HG02678 (cell line): ENCODE data around the gene CEP70.

Experiments used
- ATAC-seq: cut with Tn5 transposase; IDR thresholded peaks from one replicate; pipeline ENCODE4 v1.9.1; 2021; ENCODE audit warnings: mild to moderate bottlenecking, moderate library complexity; ENCODE audit not compliant: unreplicated experiment

Gene CEP70

GRCh38 chr3:138472141-138472825, 121.8 kb downstream of the CEP70 start:
- no peak for ATAC-seq

- no peak for ATAC-seq
These were observed 122.6 kb downstream of the CEP70 start for GRCh38 chr3:138471481-138471880.

GRCh38 chr3:138470687-138471086, 123.4 kb downstream of the CEP70 start:
- no peak for ATAC-seq

- no peak for ATAC-seq
These were observed 124.2 kb downstream of the CEP70 start for GRCh38 chr3:138469874-138470273.

GRCh38 chr3:138468886-138469285, 125.2 kb downstream of the CEP70 start:
- no peak for ATAC-seq

GRCh38 chr3:138468451-138468850, 125.6 kb downstream of the CEP70 start:
- no peak for ATAC-seq

GRCh38 chr3:138467931-138468330, 126.1 kb downstream of the CEP70 start:
- no peak for ATAC-seq

GRCh38 chr3:138465925-138466324, 128.1 kb downstream of the CEP70 start:
- ATAC-seq: no peak

- ATAC-seq: no peak
These were observed 128.6 kb downstream of the CEP70 start for GRCh38 chr3:138465451-138465850.

GRCh38 chr3:138464491-138464860, 129.6 kb downstream of the CEP70 start:
- no peak for ATAC-seq

GRCh38 chr3:138463724-138464490, 130.2 kb downstream of the CEP70 start:
- ATAC-seq: no peak

GRCh38 chr3:138461896-138462295, 132.2 kb downstream of the CEP70 start:
- no peak for ATAC-seq

- no peak for ATAC-seq
These were observed 132.8 kb downstream of the CEP70 start for GRCh38 chr3:138461246-138461645.

- no peak for ATAC-seq
These were observed 133.4 kb downstream of the CEP70 start for GRCh38 chr3:138460536-138461205.

- no peak for ATAC-seq
These were observed 134.2 kb downstream of the CEP70 start for GRCh38 chr3:138459619-138460535.

- ATAC-seq: no peak
These were observed 135.1 kb downstream of the CEP70 start for GRCh38 chr3:138458774-138459499.

- no peak for ATAC-seq
These were observed 136.0 kb downstream of the CEP70 start for GRCh38 chr3:138457863-138458735.

- no peak for ATAC-seq
These were observed 136.8 kb downstream of the CEP70 start for GRCh38 chr3:138456961-138457862.
